Measurements from ENCODE around the gene PPP1R11.

DNA sequence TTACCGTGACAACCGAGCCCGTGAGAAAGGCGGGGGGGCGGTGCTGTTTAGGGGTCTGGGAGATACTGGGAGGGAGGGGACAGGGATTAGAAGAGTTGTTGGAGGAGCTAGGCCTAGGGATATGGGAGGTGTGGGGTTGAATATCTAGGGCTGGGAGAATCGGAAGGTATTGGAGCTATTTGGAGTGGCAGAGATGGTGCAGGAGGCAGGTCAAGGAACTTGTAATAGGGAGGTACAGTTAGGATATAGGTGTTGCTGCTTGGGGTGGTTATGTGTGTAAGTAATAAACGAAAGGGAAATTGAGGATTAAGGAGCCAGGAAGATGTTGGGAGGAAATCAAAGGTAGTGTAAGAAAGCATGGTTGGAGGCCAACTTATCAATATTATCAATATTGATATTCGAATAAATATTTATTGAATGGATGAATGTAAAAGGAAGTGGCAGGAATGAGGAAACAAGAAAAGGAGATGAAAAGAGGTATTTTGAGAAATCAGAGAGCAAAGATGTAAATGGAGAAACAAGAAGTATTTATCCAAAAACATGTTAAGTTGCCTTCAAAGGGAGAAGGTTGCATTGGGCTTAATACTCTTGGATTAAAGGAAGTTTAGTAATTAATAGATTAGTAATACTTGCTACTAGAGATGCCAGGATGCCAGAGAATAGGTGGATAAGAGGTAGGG, 602 bp downstream of the PPP1R11 start:
- 0 out of 2 replicates have a peak, but pooled peaks have one; percentile 14 for TF ChIP-seq POLR2A (IDR thresholded peaks at IDR 0.05; ENCODE audit: low read depth, low read length)
- TF ChIP-seq CEBPB (IDR thresholded peaks at IDR 0.05; ENCODE audit: low read depth, low read length), result no peak
- TF ChIP-seq, protein P1, sequence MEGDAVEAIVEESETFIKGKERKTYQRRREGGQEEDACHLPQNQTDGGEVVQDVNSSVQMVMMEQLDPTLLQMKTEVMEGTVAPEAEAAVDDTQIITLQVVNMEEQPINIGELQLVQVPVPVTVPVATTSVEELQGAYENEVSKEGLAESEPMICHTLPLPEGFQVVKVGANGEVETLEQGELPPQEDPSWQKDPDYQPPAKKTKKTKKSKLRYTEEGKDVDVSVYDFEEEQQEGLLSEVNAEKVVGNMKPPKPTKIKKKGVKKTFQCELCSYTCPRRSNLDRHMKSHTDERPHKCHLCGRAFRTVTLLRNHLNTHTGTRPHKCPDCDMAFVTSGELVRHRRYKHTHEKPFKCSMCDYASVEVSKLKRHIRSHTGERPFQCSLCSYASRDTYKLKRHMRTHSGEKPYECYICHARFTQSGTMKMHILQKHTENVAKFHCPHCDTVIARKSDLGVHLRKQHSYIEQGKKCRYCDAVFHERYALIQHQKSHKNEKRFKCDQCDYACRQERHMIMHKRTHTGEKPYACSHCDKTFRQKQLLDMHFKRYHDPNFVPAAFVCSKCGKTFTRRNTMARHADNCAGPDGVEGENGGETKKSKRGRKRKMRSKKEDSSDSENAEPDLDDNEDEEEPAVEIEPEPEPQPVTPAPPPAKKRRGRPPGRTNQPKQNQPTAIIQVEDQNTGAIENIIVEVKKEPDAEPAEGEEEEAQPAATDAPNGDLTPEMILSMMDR (conservative IDR thresholded peaks at IDR 0.05; ENCODE audit: low read depth, low read length), result no peak
- TF ChIP-seq CHD1 (IDR thresholded peaks at IDR 0.05; ENCODE audit: low read depth, low read length), result no peak
- TF ChIP-seq SMC3 (IDR thresholded peaks at IDR 0.05; ENCODE audit: low read depth, low read length), result no peak
- TF ChIP-seq, protein P2, sequence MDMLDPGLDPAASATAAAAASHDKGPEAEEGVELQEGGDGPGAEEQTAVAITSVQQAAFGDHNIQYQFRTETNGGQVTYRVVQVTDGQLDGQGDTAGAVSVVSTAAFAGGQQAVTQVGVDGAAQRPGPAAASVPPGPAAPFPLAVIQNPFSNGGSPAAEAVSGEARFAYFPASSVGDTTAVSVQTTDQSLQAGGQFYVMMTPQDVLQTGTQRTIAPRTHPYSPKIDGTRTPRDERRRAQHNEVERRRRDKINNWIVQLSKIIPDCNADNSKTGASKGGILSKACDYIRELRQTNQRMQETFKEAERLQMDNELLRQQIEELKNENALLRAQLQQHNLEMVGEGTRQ (IDR thresholded peaks at IDR 0.05; ENCODE audit: low read depth, low read length), result no peak
- no peak for TF ChIP-seq FOS (IDR thresholded peaks at IDR 0.05; ENCODE audit: low read depth, low read length)
- TF ChIP-seq RCOR1 (IDR thresholded peaks at IDR 0.05; ENCODE audit: insufficient replicate concordance, low read length), result no peak
- no peak for TF ChIP-seq NFE2L2 (IDR thresholded peaks at IDR 0.05; ENCODE audit: low read depth, low read length)
- TF ChIP-seq, protein P3, sequence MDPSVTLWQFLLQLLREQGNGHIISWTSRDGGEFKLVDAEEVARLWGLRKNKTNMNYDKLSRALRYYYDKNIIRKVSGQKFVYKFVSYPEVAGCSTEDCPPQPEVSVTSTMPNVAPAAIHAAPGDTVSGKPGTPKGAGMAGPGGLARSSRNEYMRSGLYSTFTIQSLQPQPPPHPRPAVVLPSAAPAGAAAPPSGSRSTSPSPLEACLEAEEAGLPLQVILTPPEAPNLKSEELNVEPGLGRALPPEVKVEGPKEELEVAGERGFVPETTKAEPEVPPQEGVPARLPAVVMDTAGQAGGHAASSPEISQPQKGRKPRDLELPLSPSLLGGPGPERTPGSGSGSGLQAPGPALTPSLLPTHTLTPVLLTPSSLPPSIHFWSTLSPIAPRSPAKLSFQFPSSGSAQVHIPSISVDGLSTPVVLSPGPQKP (IDR thresholded peaks at IDR 0.05; ENCODE audit: borderline replicate concordance, low read depth, low read length), result no peak
- no peak for TF ChIP-seq RAD21 (IDR thresholded peaks at IDR 0.05; ENCODE audit: low read length)
- TF ChIP-seq MXI1 (IDR thresholded peaks at IDR 0.05; ENCODE audit: borderline replicate concordance, low read depth, low read length), result no peak
- TF ChIP-seq MAFK (IDR thresholded peaks at IDR 0.05; ENCODE audit: low read depth, low read length), result no peak

All from IMR-90 (cell line).